Astrocyte (in vitro differentiated cells and primary cell): ENCODE results near the gene ELP2.

Experiments used
- CTCF ChIP-seq: IDR thresholded peaks from 2 replicates; pipeline ENCODE4 v1.5.1; 2011; ENCODE audit warnings: low read depth, mild to moderate bottlenecking, inconsistent platforms, low read length, moderate library complexity; ENCODE audit not compliant: insufficient read depth
- EZH2 ChIP-seq: IDR thresholded peaks from 2 replicates; pipeline ENCODE4 v1.6.1; 2012; ENCODE audit warnings: mild to moderate bottlenecking, low read length, inconsistent platforms; ENCODE audit not compliant: insufficient read depth

- TF ChIP-seq EZH2 = no peak
- no peak for TF ChIP-seq CTCF
These were observed 17.4 kb upstream of the ELP2 start for GRCh38 chr18:36112302-36112701.
